NOMO-1 (cell line): ENCODE data around the gene RPL32.

Experiments
- DNase-seq, 2 experiments: peaks; one replicate each; lab custom pipeline; 2025; ENCODE audit not compliant: unreplicated experiment in 2 of 2; lab: John Stamatoyannopoulos, UW

The RPL32 gene

DNA sequence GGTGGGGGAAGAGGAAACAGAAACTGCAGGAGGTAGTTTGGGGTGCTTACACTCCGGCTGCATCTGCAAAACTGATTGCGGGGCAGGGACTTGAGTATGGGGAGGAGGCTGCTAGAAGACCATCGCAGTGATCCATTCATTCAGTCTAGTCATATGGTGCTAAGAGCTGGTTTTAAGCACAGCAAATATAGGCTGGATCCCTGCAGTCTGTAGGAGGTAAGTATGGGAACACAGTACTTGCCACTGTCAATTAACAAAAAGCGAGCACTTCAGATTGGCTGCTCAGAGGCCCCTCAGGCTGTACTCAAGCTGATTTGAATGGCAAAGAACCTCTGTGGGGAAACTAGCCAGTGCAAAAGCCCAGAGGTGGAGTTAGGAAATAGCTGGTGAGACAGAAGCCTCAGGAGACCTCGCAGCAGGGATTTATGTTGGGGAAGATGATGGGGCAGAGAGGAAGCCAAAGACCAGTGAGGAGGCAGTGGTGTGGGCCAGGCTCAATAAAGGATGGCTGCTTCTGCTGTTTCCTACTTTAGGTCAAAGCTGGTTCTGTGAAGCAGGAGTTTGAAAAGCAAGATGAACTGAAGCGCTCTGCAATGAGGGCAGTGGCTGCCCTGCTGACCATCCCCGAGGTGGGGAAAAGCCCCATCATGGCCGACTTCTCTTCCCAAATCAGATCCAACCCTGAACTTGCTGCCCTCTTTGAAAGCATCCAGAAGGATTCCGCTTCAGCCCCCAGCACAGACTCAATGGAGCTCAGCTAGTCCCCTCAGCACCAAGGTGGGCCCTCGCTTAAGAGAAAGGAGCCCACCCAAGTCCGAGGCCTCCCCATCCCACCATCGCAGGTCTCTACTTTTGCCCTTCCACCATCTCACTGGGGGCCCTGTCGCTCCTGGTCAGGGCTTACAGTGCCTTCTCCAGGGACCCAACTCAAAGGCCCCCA lies 7.9 kb downstream of the RPL32 start:
- DNase-seq: no peak

DNA sequence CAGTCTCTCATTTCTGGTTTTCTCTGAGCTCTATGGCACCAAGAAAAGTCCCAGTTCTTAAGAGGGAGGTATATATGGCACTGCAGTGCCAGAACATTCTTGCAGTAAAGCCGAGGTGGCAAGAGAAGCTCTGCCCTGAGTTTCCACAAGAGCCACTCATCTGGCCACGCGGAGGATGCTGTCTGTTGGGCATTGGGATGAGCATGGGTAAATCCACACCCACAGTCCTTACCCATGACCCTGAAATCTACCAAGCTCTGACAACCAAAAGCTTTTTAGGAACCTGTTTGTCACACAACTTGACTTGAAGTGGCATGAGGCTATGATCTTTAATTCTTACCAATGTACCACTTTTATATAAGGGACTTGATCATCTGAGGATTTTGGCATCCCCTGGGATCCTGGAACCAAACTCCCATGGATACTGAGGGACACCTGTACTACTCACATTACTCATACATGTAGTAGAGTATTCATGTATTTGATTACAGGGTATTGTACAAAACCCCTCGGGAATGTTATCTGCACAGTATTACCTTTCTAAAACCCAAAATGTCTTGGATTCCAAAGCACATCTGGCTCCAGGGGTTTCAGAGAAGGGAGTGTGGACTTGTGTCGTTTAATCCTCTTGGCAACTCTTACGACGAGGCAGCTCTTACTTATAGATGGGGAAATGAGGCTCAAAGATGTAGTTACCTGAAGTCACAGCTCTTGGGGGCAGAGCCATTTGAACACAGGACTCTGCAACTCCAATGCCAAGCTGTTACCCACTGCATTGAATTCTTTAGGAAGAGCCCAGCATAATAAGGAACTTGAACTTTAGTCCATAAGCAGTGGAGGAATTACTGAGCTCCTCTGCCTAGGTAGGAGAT lies 8.8 kb downstream of the RPL32 start:
- no peak for DNase-seq

DNA sequence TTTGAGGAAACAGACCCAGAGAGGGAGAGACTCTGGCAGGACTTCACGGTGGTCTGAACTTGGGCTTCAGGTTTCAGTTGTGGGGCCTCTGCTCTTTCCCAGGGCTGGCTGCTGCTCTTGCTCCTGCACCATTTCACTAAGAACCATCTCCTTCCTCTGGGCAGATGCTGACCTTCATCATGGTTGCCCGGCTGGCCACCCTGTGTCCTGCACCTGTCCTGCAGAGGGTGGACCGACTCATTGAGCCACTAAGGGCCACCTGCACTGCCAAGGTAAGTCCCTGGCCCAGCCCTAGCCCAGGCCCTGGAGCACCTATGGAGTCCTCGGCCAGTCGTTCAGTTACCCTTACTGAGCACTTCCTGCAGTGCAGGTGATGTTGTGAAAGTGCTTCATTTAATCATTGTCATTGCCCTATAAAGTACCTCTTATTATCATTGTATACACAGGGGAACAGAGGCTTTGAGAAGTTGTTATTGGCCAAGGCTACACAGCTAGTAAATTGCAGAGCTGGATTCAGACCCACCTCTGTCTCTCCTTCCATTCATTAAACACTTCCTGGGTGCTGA lies 10.0 kb downstream of the RPL32 start:
- DNase-seq: no peak

DNA sequence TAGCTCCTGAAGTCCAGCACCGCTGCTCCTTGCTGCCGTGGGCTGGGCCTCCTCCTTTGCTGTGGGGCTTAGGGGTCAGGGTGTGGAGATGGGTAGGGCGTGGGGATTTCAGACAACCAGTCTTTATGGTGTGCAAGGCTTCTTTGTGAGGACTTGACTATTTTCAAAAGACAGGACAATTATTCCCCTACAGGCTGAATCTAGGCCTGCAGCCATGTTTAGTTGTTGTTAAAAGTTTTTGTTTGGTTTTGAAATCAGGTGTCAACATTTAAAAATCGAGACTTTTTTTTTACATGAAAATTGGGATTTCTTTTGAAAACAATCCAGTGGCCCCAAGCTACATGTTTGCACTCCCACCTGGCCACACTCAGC lies 10.6 kb downstream of the RPL32 start:
- no peak for DNase-seq

DNA sequence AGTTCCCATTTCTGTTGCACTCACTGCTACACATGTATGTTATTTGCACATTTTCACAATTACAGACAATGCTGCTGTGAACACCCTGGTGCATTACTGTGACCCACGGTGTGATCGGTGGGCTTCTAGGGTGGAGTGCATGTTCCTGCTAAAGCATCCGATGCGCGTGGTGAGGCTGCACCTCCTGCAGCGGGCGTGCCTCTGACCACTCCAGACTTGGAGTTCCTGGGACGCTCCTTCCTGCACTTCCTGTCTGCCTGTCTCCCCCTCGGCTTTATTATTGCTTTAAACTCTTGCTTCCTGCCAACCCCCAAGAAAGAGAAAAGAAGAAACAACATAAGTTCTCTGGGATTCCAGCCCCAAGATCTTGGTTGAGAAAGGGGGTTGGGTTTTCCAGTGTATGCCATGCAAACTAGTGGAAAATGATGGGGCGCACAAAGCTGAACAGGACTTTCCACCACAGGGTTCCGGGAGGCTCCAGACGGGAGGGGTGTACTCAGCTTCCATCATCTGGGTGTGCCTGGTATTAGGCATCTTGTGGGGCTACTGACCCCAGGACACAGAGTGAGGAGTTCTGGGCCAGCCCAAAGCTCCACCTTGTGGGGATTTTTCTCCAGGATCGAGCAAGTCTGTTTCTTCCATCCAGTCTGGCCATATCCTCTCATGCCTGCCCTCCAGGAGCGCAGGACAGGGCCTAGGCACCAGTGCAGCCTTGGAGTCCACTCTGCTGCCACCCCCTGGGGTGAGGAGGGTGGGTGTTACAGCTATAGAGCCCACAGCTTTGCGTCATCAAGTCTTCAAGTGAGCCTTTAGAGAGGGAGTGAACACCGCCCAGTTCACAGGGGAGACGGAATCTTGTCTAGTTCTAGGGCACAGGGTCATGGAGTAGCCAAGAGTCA lies 11.2 kb downstream of the RPL32 start:
- DNase-seq: no peak

DNA sequence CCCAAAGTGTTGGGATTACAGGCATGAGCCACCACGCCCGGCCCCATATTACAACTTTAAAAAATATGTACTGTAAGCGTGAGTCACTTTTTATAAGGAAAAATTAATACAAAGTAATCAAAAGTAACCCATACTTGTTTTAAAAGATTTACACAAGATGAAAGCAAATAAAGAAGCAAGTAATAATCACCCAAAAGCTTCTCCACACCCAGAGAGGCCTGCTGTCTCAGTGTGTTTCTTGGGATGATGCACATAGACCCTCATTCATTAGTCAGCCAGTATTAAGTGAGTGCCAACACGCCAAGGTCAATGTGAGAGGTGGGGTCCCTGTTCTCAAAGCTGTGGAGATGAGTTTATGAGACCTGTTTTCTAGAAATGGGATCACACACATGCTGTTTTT lies 12.0 kb downstream of the RPL32 start:
- DNase-seq: no peak

DNA sequence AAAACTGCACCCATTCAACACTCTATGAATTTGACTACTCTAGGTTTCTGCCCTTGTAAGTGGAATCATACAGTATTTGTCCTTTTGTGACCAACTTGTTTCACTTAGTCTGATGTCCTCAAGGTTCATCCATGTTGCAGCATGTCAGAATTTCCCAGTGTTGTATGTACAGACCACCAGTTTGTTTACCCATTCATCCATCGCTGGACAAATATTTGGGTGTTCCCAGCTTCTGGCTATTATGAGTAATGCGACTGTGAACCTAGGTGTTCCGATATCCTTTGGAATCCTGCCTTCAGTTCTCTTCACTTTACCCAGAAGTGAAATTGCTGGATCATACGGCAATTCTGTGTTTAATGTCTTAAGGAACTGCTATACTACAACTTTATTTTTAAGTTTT lies 12.6 kb downstream of the RPL32 start:
- no peak for DNase-seq

DNA sequence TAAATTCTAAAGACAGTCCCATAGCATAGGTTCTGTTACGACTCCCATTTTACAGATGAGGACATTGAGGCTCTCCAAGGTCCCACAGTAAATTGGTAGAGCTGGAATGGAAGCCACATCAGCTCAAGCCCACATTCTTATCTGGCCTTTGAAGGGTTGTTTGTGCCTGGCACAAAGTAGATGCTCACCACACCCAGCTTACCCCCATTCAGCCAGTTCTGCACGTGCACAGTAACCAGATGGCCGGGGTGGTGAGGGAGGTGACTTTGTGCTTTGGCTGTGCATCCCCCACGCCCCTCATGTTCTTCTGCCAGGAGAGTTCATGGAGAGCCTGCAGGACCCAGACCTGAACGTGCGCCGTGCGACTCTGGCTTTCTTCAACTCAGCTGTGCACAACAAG lies 16.2 kb downstream of the RPL32 start:
- DNase-seq: no peak

DNA sequence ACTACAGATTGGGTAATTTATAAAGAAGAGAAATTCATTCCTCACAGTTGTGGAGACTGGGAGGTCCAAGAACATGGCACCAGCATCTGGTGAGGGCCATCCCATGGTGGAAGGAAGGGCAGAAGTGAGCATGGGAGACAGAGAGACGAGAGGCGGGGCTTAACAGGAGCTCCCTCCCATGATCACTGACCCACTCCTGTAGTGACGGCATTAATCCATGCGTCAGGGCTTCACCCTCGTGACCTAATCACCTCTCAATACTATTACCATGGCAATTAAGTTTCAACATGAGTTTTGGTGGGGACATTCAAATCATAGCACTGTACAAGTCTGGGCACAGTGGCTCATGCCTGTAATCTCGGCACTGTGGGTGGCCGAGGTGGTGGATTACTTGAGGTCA lies 17.1 kb downstream of the RPL32 start:
- DNase-seq: no peak

DNA sequence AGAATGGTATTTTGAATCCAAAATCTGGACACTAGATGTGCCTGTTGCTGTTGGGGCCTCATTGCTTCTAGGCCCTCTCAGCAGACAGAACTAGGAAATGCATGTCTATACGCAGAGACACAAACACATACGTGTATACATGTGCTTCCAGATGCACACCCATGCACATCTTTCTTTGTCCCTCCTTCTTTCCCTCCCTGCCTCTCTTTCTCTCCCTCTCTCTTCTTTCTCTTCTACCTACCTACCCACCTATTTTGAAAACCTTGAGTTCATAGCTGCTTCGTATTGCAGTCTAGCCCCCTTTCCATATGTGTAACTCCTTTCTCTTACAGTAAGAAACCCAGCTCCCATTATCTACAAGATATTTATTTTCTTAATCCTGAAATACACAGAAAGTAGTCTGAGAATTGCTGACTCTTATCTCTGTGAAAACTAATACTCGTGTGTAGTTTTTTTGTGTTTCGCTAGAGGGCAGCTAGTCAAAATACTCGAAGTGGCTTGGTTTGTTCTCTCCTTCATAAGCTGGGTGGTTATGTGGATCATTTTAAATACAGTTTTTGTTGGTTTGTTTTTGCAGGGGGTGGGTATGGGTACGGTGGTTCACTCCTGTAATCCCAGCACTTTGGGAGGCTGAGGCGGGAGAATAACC lies 18.5 kb downstream of the RPL32 start:
- no peak for DNase-seq

DNA sequence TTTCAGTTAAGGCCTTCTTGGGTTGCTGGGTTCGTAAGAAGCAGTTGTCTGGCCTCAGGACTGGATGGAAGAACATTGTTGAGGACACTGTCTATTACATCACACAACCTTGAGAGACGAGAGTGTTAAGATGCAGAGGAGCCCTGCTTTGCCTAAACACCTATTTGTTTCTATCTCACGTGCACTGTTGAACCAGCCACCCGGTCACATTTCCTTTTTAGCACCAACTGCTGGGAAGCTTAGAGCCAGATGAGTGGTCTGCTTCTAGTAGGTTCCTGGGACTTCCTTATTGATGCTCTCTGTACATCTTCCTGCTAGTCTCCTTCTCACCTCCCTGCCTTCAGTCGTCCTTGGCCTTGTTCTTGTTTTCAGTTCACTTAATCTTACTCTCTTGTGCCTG lies 22.6 kb downstream of the RPL32 start:
- DNase-seq: no peak

DNA sequence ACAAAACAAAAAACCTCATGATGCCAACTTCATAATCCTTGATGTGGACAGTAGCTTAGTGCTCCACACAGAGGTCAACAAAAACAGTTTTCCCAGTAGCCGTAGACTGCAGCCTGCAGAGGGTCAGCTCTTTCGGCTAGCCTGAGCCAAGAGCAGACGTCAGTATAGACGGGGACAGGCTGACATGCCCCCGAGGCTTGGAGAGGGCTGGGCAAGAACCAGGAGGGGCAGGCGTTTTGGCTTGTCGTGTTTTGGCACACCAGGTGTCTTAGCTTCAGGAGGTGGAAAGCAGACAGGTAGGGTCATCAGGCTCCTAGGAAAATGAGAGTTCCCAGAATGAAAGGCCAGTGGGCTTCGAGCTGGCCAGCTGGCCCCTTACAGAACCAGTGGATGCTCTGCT lies 23.1 kb downstream of the RPL32 start:
- no peak for DNase-seq

DNA sequence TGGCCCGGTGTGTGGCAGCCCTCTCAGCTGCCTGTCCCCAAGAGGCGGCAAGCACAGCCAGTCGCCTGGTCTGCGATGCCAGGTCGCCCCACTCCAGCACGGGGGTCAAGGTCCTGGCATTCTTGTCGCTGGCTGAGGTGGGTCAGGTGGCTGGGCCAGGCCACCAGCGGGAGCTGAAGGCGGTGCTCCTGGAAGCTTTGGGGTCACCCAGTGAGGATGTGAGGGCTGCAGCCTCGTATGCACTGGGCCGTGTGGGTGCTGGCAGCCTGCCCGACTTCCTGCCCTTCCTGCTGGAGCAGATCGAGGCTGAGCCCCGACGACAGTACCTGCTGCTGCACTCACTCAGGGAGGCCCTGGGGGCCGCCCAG lies 24.0 kb downstream of the RPL32 start:
- DNase-seq: no peak

DNA sequence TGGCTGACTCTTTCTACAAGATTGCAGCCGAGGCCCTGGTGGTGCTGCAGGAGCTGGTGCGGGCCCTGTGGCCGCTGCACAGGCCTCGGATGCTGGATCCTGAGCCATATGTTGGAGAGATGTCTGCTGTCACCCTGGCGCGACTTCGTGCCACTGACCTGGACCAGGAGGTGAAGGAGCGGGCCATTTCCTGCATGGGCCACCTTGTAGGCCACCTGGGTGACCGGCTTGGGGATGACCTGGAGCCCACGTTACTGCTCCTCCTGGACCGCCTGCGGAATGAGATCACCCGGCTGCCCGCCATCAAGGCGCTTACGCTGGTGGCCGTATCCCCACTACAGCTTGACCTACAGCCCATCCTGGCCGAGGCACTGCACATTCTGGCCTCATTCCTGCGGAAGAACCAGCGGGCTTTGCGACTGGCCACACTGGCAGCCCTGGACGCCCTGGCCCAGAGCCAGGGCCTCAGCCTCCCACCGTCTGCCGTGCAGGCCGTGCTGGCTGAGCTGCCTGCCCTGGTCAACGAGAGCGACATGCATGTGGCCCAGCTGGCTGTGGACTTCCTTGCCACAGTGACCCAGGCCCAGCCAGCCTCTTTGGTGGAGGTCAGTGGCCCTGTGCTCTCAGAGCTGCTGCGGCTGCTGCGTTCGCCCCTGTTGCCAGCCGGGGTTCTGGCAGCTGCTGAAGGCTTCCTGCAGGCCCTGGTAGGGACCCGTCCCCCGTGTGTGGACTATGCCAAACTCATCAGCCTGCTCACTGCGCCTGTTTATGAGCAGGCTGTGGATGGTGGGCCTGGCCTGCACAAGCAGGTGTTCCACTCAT lies 24.6 kb downstream of the RPL32 start:
- DNase-seq: no peak

DNA sequence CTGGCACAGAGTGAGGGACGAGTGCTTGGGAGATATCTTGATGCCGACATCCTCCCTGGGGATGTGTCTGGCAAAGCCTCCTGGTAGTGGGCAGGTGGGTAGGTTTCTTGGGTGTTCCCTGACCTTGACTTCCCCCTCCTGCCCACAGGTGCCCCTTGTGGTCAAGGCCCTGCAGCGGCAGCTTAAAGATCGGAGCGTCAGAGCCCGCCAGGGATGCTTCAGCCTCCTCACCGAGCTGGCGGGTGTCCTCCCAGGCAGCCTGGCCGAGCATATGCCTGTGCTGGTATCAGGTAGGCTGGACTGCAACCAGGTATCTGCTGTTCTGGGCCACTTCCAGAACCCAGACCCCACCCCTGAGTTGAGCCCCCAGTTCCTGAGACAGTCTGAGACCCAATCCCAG lies 25.6 kb downstream of the RPL32 start:
- DNase-seq: no peak

DNA sequence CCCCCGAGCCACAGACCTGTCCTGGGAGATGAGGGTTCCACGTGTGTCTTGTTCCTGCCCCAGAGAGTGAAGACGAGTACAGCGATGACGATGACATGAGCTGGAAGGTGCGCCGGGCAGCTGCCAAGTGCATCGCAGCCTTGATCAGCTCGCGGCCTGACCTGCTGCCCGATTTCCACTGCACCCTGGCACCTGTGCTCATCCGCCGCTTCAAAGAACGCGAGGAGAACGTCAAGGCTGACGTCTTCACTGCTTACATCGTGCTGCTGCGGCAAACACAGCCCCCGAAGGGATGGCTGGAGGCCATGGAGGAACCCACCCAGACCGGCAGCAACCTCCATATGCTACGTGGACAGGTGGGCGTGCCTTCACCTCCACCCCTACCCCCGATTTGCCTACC lies 26.3 kb downstream of the RPL32 start:
- no peak for DNase-seq

DNA sequence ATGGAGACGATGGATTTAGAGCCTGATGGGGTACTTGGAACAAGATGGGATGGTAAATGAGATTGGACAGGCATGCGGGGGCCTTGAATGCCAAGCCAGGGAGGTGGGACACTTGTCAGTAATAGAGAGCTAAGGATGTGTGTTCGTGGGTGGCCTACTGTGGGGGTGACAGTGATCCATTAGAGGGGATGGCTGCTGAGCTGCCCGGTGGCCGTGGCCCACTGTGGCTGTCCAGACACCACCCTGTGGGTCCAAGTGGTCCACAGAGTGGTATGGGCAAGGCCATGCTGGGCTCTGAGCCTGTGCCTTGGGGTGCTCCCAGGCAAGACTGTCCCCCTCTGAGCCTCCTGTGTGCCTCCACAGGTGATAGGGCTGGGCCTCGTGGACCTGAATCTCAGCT lies 27.4 kb downstream of the RPL32 start:
- no peak for DNase-seq

DNA sequence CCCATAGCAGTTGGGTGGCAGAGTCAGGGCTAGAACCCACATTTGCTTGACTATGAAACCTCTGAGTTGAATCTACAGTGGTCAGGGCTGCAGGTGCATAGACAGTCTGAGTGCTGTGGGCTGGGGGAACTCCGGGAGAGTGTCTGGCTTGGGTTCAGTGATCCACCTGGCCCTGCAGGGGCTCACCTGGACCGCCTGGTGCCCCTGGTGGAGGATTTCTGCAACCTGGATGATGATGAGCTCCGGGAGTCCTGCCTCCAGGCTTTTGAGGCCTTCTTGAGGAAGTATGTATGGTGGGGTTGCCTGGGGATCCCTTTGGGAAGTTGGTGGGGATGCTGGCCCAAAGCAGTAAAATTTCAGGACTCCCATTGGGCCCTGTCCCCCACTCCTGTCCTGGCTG lies 28.6 kb downstream of the RPL32 start:
- no peak for DNase-seq

DNA sequence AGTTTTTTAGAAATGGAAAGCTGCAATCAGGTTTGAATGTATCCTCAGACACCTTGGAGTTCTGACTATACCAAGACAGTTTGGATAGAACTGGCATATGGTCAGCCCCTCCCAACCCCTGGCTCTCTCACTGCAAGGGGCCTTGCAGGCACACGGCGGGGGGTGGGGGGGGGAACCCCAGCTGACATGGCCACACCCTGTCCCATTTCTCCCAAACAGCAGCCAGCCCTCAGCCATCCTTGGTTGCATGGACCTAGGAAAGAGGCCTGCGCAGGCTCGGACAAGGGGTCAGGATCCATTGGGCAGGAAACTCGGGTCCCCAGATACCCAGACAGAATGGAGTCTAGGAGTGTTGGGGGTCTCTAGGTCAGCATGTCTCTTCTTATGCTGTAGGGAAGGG lies 30.4 kb downstream of the RPL32 start:
- no peak for DNase-seq
